Small intestine (tissue), 7 donors: Measurements from ENCODE around the gene GABRG3. TPM values are rescaled to one million over a fixed set of nuclear protein-coding genes. Genes with fewer than 3 reads are reported as not detected.

Experiments
- DNase-seq, 2 donors: peaks; one replicate each; pipeline versions ENCODE4 v3.0.0 to v3.0.0-alpha.2; 2013
- FAIRE-seq: peaks from 2 replicates; lab custom pipeline; 2012; peaks lifted over from hg19 to GRCh38; lab: Jason Lieb, UNC
- H3K27ac ChIP-seq, 3 donors: one replicate each; pipeline ENCODE4 v1.5.1; 2013; ENCODE audit warnings: low read length in 2 of 3, mild to moderate bottlenecking in 2 of 3, control low read depth in 1 of 3, inconsistent platforms in 1 of 3, low read depth in 1 of 3, moderate library complexity in 1 of 3
- H3K27me3 ChIP-seq, 3 donors: one replicate each; pipeline ENCODE4 v1.6.1; 2013; ENCODE audit warnings: low read length in 3 of 3, inconsistent platforms in 1 of 3; ENCODE audit not compliant: control insufficient read depth in 3 of 3, insufficient read depth in 3 of 3
- H3K36me3 ChIP-seq, 3 donors: one replicate each; pipeline ENCODE4 v1.6.1; 2013; ENCODE audit warnings: low read length in 3 of 3, inconsistent platforms in 1 of 3, low read depth in 1 of 3, mild to moderate bottlenecking in 1 of 3, moderate library complexity in 1 of 3; ENCODE audit not compliant: control insufficient read depth in 3 of 3, insufficient read depth in 2 of 3
- H3K4me1 ChIP-seq, 3 donors: one replicate each; pipeline ENCODE4 v1.6.1; 2013; ENCODE audit warnings: low read length in 2 of 3, inconsistent platforms in 1 of 3, low read depth in 1 of 3, mild to moderate bottlenecking in 1 of 3, moderate library complexity in 1 of 3; ENCODE audit not compliant: control insufficient read depth in 3 of 3, insufficient read depth in 2 of 3
- H3K4me3 ChIP-seq, 3 donors: one replicate each; pipeline ENCODE4 v1.5.1; 2013; ENCODE audit warnings: low read length in 3 of 3, control low read depth in 1 of 3, inconsistent platforms in 1 of 3, low read depth in 1 of 3, mild to moderate bottlenecking in 1 of 3, moderate library complexity in 1 of 3
- H3K9me3 ChIP-seq, 2 donors: one replicate each; pipeline ENCODE4 v1.6.1; 2013; ENCODE audit warnings: low read depth in 1 of 2, low read length in 1 of 2; ENCODE audit not compliant: control insufficient read depth in 2 of 2, insufficient read depth in 1 of 2
- WGBS, 3 donors: extraction: QIAGEN DNeasy Blood & Tissue Kit; methylation state at CpG; one replicate each; pipeline ENCODE4 v1.1.7; 2013; 5-methylcytosine and 5-hydroxymethylcytosine counted together
- polyA plus RNA-seq, 4 donors: library from polyadenylated mRNA; stranded (reverse) in 3 of 4; unstranded in 1 of 4; fragments of 200-250 nt in 3 of 4; fragments of 120-200 nt in 1 of 4; gene quantifications; one replicate each; pipeline versions ENCODE4 v1.2.1 to v1.2.3, GENCODE V29; 2013
- donor health status: healthy with polysubstance abuse.
- donor health status: control.
- donor health status: control.
- donor health status: Bipolar disorder and iron deficiency.
- donor health status: healthy.

Gene GABRG3
- polyA plus RNA-seq, 4 donors: 0.41 TPM; not detected in 3

GRCh38 chr15:27271258-27271657, 300.3 kb downstream of the GABRG3 start:
- H3K36me3 ChIP-seq: no peaks in the 10 kb centered on the region
- 78 to 85% (median 79%) methylated on average over 15 of the region's 15 CpGs for WGBS, 3 donors

DNA sequence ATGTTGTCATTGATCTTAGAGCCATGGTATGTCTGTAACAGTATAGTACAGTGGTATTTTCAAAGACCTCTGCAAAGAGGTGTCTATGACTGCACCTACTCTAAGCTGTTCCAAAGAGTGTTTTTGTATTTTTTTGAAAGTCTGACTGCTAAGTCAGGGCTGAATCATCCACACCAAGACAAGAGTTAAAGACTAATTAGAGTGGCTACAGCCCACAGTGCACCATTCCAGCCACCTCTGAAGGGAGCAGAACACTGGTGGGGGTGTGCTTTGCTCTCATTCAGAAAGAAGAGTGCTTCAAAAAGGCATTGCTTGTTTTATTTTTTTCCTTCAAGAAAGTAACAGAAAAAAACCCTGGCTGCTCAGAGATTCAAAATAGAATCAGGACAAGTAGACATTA, 301.4 kb downstream of the GABRG3 start:
- DNase-seq (no peak), FAIRE-seq (no peak)
- Histone ChIP-seq H3K36me3 (no peaks in the 10 kb centered on the region), H3K27me3 (no peaks in the 10 kb centered on the region), H3K27ac (no peak overlapping the region), H3K4me3 (no peak overlapping the region), H3K9me3 (peaks cover 0 to 2% of the 10 kb centered on the region in 2 donors), H3K4me1 (no peaks in the 10 kb centered on the region)

More at GRCh38 chr15:27271258-27271657, 300.3 kb downstream of the GABRG3 start:
- FAIRE-seq (no peak), DNase-seq (no peak)
- Histone ChIP-seq H3K27ac (no peak overlapping the region), H3K9me3 (peaks cover 0 to 2% of the 10 kb centered on the region in 2 donors), H3K4me1 (no peaks in the 10 kb centered on the region), H3K27me3 (no peaks in the 10 kb centered on the region), H3K4me3 (no peak overlapping the region)

DNA sequence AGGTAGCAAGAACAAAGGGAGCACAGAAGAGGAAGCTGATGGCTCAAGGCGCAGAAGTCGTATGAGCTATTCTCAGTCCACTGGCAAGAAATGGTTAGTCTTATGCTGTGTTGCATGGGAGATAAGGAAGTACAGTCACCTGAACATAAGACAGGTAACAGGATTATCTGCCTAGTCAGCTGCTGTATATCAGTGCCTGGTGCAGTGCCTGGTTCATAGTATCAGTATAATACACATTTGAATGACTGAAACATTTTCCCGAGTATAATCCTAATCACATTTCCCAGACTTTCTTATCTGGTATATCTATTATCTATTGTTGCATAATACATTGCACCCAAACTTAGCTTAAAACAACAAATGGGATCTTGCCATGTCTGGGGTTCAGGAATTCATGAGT, 302.5 kb downstream of the GABRG3 start:
- Histone ChIP-seq H3K27ac (no peak overlapping the region), H3K4me1 (no peaks in the 10 kb centered on the region), H3K36me3 (no peaks in the 10 kb centered on the region), H3K4me3 (no peak overlapping the region), H3K9me3 (peaks cover 0 to 2% of the 10 kb centered on the region in 2 donors), H3K27me3 (no peaks in the 10 kb centered on the region)
- no peak for DNase-seq
- 86 to 90% (median 87%) methylated on average over 3 of the region's 3 CpGs for WGBS, 3 donors
- no peak for FAIRE-seq

- no peaks in the 10 kb centered on the region for H3K4me1 ChIP-seq
- DNase-seq: no peak
- no peaks in the 10 kb centered on the region for H3K36me3 ChIP-seq
- H3K9me3 ChIP-seq: no peaks in the 10 kb centered on the region
- WGBS, 3 donors: 53 to 67% (median 57%) methylated on average over 3 of the region's 3 CpGs
- no peak overlapping the region for H3K4me3 ChIP-seq
- H3K27ac ChIP-seq: no peak overlapping the region
- H3K27me3 ChIP-seq: no peaks in the 10 kb centered on the region
- FAIRE-seq: no peak
Measured at GRCh38 chr15:27278761-27279160, 307.8 kb downstream of the GABRG3 start.

DNA sequence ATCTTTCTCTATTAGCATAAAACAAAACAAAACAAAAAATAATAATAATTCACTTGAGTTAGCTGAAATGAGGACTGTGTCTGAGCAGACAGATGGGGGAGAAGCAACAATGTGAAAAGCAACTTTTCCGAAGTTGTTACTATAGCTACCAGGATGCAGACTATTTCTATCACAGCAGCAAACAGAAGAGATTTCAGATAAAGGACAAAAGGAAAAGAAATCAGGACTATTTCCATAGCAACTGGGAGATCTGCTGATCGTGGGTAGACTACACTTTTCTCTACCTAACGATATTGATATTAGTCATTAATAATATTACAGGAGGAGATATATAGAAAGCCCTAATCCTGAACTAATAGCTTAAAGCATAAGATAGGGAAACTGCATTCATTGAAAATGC, 321.7 kb downstream of the GABRG3 start:
- no peak for FAIRE-seq
- H3K9me3 ChIP-seq: no peaks in the 10 kb centered on the region
- 56 to 62% (median 57%) methylated on average over 3 of the region's 3 CpGs for WGBS, 3 donors
- no peak overlapping the region for H3K4me3 ChIP-seq
- DNase-seq: no peak
- no peak overlapping the region for H3K27ac ChIP-seq
- H3K4me1 ChIP-seq: no peaks in the 10 kb centered on the region
- no peaks in the 10 kb centered on the region for H3K36me3 ChIP-seq
- H3K27me3 ChIP-seq: no peaks in the 10 kb centered on the region

GRCh38 chr15:27293607-27294006, 322.6 kb downstream of the GABRG3 start:
- 93 to 97% (median 96%) methylated on average over 1 of the region's 1 CpG for WGBS, 3 donors
- no peaks in the 10 kb centered on the region for H3K9me3 ChIP-seq
- no peaks in the 10 kb centered on the region for H3K4me1 ChIP-seq
- H3K36me3 ChIP-seq: no peaks in the 10 kb centered on the region
- H3K27me3 ChIP-seq: no peaks in the 10 kb centered on the region
- no peak overlapping the region for H3K27ac ChIP-seq
- H3K4me3 ChIP-seq: no peak overlapping the region
- no peak for DNase-seq
- FAIRE-seq: no peak

- Histone ChIP-seq H3K4me3 (no peak overlapping the region), H3K27ac (no peak overlapping the region), H3K36me3 (no peaks in the 10 kb centered on the region), H3K4me1 (no peaks in the 10 kb centered on the region), H3K9me3 (no peaks in the 10 kb centered on the region), H3K27me3 (no peaks in the 10 kb centered on the region)
- FAIRE-seq (no peak), DNase-seq (no peak)
- 55 to 64% (median 59%) methylated on average over 5 of the region's 5 CpGs for WGBS, 3 donors
Measured at GRCh38 chr15:27317736-27318135, 346.8 kb downstream of the GABRG3 start.

DNA sequence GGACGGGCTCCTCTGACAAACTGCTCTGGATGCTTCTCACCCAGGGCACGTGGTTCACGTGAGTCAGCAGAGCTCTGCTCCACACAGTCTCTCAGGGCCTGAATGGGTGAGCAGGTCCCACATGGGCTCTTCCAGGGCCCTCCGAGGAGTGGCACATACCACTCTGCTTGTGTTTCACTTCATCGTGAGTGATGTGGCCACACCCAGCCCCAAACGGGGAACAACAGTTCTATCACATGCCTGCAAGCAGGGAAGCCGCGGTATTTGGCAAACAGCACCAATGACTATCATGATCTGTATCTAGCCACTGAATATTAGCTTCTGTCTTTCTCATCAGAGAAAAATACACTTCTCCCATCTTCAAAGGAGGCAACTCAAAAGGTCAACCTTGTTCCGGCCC, 352.8 kb downstream of the GABRG3 start:
- peaks cover 3 to 4% of the 10 kb centered on the region in 2 donors for H3K9me3 ChIP-seq
- no peaks in the 10 kb centered on the region for H3K27me3 ChIP-seq
- FAIRE-seq (no peak), DNase-seq (no peak)
- H3K4me1 ChIP-seq: no peaks in the 10 kb centered on the region
- 74 to 82% (median 75%) methylated on average over 9 of the region's 9 CpGs for WGBS, 3 donors
- H3K4me3 ChIP-seq: no peak overlapping the region
- H3K27ac ChIP-seq: no peak overlapping the region
- no peaks in the 10 kb centered on the region for H3K36me3 ChIP-seq

DNA sequence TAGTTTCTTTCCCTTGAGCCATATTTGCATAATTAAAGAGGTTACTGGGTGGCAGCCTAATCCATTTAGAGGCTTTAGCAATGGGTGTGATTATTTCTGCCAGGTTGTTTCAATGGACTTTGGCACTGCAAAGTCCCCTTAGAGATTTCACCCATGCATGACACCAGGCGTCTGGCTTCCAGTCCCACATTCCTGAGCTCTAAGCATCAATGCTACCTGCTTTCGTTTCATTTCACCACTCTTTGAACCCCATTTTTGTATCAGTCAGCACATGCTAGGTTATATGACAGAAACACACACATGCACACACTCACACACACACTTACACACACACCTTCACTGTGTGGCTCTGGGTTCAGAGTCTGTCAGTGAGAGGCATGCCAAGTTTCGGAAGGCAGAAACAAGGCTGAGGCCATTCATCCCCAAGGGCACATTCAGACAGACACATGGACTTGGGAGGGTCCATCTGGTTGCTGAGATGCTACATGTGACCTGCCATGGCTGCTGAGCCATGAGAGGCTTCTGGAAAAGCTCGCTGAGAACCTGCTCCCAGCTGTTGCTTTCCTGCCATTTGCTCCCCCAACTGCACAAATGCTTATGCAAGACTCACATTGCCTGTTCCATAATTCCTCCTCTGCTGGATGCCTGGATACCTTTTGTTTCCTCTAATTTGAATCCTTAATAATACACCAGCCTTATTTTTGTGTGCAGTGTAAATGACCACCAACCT, 354.1 kb downstream of the GABRG3 start:
- Histone ChIP-seq H3K27ac (no peak overlapping the region), H3K4me3 (no peak overlapping the region), H3K4me1 (no peaks in the 10 kb centered on the region), H3K9me3 (peaks cover 3 to 4% of the 10 kb centered on the region in 2 donors), H3K27me3 (no peaks in the 10 kb centered on the region), H3K36me3 (no peaks in the 10 kb centered on the region)
- FAIRE-seq (no peak), DNase-seq (peak in 1 of 2 donors; percentile 1)
- WGBS, 3 donors: 37 to 65% (median 49%) methylated on average over 4 of the region's 4 CpGs
